IMR-90 (cell line): Measurements from ENCODE around the gene SDC1.

ENCODE experiments used
- CEBPB ChIP-seq: IDR thresholded peaks from 2 replicates; pipeline ENCODE4 v1.6.1; 2012; ENCODE audit warnings: low read depth, low read length, improper control_type of control experiment
- CHD1 ChIP-seq: IDR thresholded peaks from 2 replicates; pipeline ENCODE4 v1.6.1; 2012; ENCODE audit warnings: low read depth, low read length, improper control_type of control experiment
- CTCF ChIP-seq: conservative IDR thresholded peaks from 2 replicates; pipeline ENCODE4 v1.5.1; 2012; ENCODE audit warnings: mild to moderate bottlenecking, low read depth, low read length, improper control_type of control experiment
- ELK1 ChIP-seq: fragments of 150-350 bp; IDR thresholded peaks from 2 replicates; pipeline ENCODE4 v1.6.1; 2016; ENCODE audit warnings: low read depth, mild to moderate bottlenecking, low read length, moderate library complexity, borderline replicate concordance
- FOS ChIP-seq: fragments of 150-350 bp; IDR thresholded peaks from 2 replicates; pipeline ENCODE4 v1.6.1; 2016; ENCODE audit warnings: low read depth, low read length
- MAFK ChIP-seq: IDR thresholded peaks from 2 replicates; pipeline ENCODE4 v1.6.1; 2012; ENCODE audit warnings: low read depth, low read length, improper control_type of control experiment
- MAZ ChIP-seq: IDR thresholded peaks from 2 replicates; pipeline ENCODE4 v1.6.1; 2012; ENCODE audit warnings: low read depth, mild to moderate bottlenecking, low read length, improper control_type of control experiment, moderate library complexity, borderline replicate concordance
- MXI1 ChIP-seq: IDR thresholded peaks from 2 replicates; pipeline ENCODE4 v1.6.1; 2012; ENCODE audit warnings: low read depth, mild to moderate bottlenecking, low read length, moderate library complexity, borderline replicate concordance
- NFE2L2 ChIP-seq: fragments of 150-350 bp; IDR thresholded peaks from 2 replicates; pipeline ENCODE4 v1.6.1; 2016; ENCODE audit warnings: low read depth, mild to moderate bottlenecking, low read length
- POLR2A ChIP-seq: IDR thresholded peaks from 2 replicates; pipeline ENCODE4 v1.6.1; 2012; ENCODE audit warnings: mild to moderate bottlenecking, low read depth, low read length
- RAD21 ChIP-seq: IDR thresholded peaks from 2 replicates; pipeline ENCODE4 v1.6.1; 2012; ENCODE audit warnings: low read length, improper control_type of control experiment
- RFX5 ChIP-seq: IDR thresholded peaks from 2 replicates; pipeline ENCODE4 v1.8.0; 2012; ENCODE audit warnings: low read depth, mild to moderate bottlenecking, low read length, moderate library complexity
- SMC3 ChIP-seq: fragments of 150-350 bp; IDR thresholded peaks from 2 replicates; pipeline ENCODE4 v1.6.1; 2016; ENCODE audit warnings: low read depth, mild to moderate bottlenecking, antibody characterized with exemption, low read length, moderate library complexity
- USF2 ChIP-seq: fragments of 150-350 bp; IDR thresholded peaks from 2 replicates; pipeline ENCODE4 v1.6.1; 2017; ENCODE audit warnings: mild to moderate bottlenecking, antibody characterized with exemption, low read length, low read depth

- TF ChIP-seq CTCF = no peak
- TF ChIP-seq RAD21 = no peak
- no peak for TF ChIP-seq CHD1
- no peak for TF ChIP-seq NFE2L2
- TF ChIP-seq POLR2A = no peak
- TF ChIP-seq SMC3 = no peak
- TF ChIP-seq USF2 = no peak
- no peak for TF ChIP-seq ELK1
- no peak for TF ChIP-seq MAFK
- TF ChIP-seq RFX5 = no peak
- TF ChIP-seq MXI1 = no peak
- TF ChIP-seq MAZ = no peak
- no peak for TF ChIP-seq CEBPB
- TF ChIP-seq FOS = no peak
Measured at GRCh38 chr2:20222014-20222768, 2.7 kb downstream of the SDC1 start.
